HepG2 (cell line): Measurements from ENCODE around the gene RBPMS2. TPM values are rescaled to one million over a fixed set of nuclear protein-coding genes. Genes with fewer than 3 reads are reported as not detected.

Experiments used
- CHCHD3 ChIP-seq: sonication (generic); formaldehyde crosslinking; IDR thresholded peaks from 2 replicates; pipeline ENCODE4 v1.8.0; 2022; ENCODE audit warnings: mild to moderate bottlenecking, missing genetic modification reagents, moderate library complexity
- MIER3 ChIP-seq: IDR thresholded peaks from 2 replicates; pipeline ENCODE4 v1.6.1; 2016; ENCODE audit warnings: missing compliant biosample characterization, borderline replicate concordance
- NFRKB ChIP-seq: fragments of 450-650 bp; IDR thresholded peaks from 2 replicates; pipeline ENCODE4 v1.6.1; 2017
- PHF8 ChIP-seq: sonication (generic); formaldehyde crosslinking; IDR thresholded peaks from 2 replicates; pipeline ENCODE4 v1.5.0; 2020; ENCODE audit warnings: missing genetic modification reagents
- RORA ChIP-seq: sonication (generic); formaldehyde crosslinking; IDR thresholded peaks from 2 replicates; pipeline ENCODE4 v1.5.0; 2020; ENCODE audit warnings: mild to moderate bottlenecking, missing genetic modification reagents, moderate library complexity
- ZBTB21 ChIP-seq: sonication (generic); formaldehyde crosslinking; IDR thresholded peaks from 2 replicates; pipeline ENCODE4 v1.4.0; 2020; ENCODE audit warnings: missing genetic modification reagents
- ZMYM4 ChIP-seq: sonication (generic); formaldehyde crosslinking; IDR thresholded peaks from 2 replicates; pipeline ENCODE4 v1.8.1; 2023; ENCODE audit warnings: mild to moderate bottlenecking, missing genetic modification reagents
- ZNF264 ChIP-seq: sonication (generic); formaldehyde crosslinking; IDR thresholded peaks from 2 replicates; pipeline ENCODE4 v1.4.0; 2020; ENCODE audit warnings: missing genetic modification reagents
- ZNF282 ChIP-seq: fragments of 450-650 bp; IDR thresholded peaks from 2 replicates; pipeline ENCODE4 v1.6.1; 2018; ENCODE audit not compliant: partially characterized antibody
- ZNF331 ChIP-seq: sonication (generic); formaldehyde crosslinking; IDR thresholded peaks from 2 replicates; pipeline ENCODE4 v1.4.0; 2020; ENCODE audit warnings: missing genetic modification reagents
- ZNF768 ChIP-seq: sonication (generic); formaldehyde crosslinking; IDR thresholded peaks from 2 replicates; pipeline ENCODE4 v1.4.0; 2020; ENCODE audit warnings: missing genetic modification reagents
- ZNF782 ChIP-seq: sonication (generic); formaldehyde crosslinking; IDR thresholded peaks from 2 replicates; pipeline ENCODE4 v1.4.0; 2020; ENCODE audit warnings: missing genetic modification reagents, mild to moderate bottlenecking, borderline replicate concordance
- polyA plus RNA-seq, 8 experiments: library from polyadenylated mRNA; depleted of rRNA in 3 of 8; stranded (reverse) in 7 of 8; unstranded in 1 of 8; fragments of >200 nt; fragmentation: Illumina TruSeq in 4 of 8; extraction: Trizol in 4 of 8; gene quantifications; 2 replicates each; pipeline versions ENCODE4 v1.2.1 to v1.2.3, GENCODE V29; 2011 to 2016; ENCODE audit warnings: low read depth in 4 of 8, missing spikeins in 1 of 8, mixed read lengths in 1 of 8; ENCODE audit not compliant: insufficient read depth in 1 of 8
- total RNA-seq, 5 experiments: library from RNA; depleted of rRNA; stranded (reverse); fragments of >200 nt; fragmentation: Illumina TruSeq; extraction: Trizol; gene quantifications; 2 replicates each; pipeline ENCODE4 v1.2.3, GENCODE V29; 2016; ENCODE audit warnings: low read depth in 1 of 5
- TF ChIP-seq, protein P1 (sequence below): sonication (generic); formaldehyde crosslinking; IDR thresholded peaks from 2 replicates; pipeline ENCODE4 v1.4.0; 2020; ENCODE audit warnings: missing genetic modification reagents, borderline replicate concordance
- TF ChIP-seq, protein P2 (sequence below): sonication (generic); formaldehyde crosslinking; IDR thresholded peaks from 2 replicates; pipeline ENCODE4 v1.5.0; 2020; ENCODE audit warnings: mild to moderate bottlenecking, missing genetic modification reagents
- TF ChIP-seq, protein P3 (sequence below): sonication (generic); formaldehyde crosslinking; IDR thresholded peaks from 2 replicates; pipeline ENCODE4 v1.8.0; 2022; ENCODE audit warnings: missing genetic modification reagents, mild to moderate bottlenecking, borderline replicate concordance
- TF ChIP-seq, protein P4 (sequence below): IDR thresholded peaks from 2 replicates; pipeline ENCODE4 v1.6.1; 2016
- TF ChIP-seq, protein P5 (sequence below): sonication (generic); formaldehyde crosslinking; IDR thresholded peaks from 2 replicates; pipeline ENCODE4 v1.9.0; 2022; ENCODE audit warnings: low read depth, missing genetic modification reagents

The RBPMS2 gene
- total and polyA plus RNA-seq, 2 of the 13 experiments (the other 11 are each of a cell fraction or from before 2014, with no cell fraction given): 0.08 TPM; not detected in 1

DNA sequence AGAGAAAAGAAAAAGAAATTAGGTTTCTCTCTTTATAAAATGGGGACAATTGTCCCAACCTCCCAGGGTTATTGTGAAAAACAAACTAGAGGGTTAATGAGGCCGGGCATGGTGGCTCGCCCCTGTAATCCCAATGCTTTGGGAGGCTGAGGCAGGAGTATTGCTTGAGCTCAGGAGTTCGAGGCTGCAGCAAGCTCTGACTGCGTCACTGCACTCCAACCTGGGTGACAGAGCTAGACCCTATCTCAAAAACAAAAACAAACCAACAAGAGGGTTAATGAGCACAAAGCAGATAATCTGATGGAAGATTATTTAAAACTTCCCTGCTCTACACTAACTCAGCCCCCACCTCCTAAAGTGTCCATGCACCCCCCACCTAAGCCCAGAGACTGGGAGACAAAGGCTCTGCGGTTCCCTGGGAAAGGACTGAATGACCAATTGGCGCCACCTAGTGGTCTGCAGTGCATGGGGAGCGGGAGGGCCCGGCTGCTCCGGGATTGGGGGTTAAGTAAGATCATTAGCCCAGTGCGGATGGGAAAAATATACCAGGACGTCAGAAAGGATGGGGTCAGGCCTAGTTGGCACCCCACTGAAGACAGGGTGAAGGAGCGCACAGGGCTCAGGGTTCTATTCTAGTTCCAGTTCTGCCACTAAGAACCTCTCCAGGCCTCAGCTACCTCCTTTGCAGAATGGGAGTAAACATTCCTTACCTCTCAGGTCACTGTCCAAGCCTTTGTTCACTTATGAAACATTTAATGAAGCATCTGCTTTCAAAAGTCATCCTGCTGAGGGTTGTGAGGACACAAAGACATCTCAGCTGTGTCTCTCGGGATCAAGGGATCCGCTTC lies 34.5 kb upstream of the RBPMS2 start (continued):
- TF ChIP-seq, protein P1, sequence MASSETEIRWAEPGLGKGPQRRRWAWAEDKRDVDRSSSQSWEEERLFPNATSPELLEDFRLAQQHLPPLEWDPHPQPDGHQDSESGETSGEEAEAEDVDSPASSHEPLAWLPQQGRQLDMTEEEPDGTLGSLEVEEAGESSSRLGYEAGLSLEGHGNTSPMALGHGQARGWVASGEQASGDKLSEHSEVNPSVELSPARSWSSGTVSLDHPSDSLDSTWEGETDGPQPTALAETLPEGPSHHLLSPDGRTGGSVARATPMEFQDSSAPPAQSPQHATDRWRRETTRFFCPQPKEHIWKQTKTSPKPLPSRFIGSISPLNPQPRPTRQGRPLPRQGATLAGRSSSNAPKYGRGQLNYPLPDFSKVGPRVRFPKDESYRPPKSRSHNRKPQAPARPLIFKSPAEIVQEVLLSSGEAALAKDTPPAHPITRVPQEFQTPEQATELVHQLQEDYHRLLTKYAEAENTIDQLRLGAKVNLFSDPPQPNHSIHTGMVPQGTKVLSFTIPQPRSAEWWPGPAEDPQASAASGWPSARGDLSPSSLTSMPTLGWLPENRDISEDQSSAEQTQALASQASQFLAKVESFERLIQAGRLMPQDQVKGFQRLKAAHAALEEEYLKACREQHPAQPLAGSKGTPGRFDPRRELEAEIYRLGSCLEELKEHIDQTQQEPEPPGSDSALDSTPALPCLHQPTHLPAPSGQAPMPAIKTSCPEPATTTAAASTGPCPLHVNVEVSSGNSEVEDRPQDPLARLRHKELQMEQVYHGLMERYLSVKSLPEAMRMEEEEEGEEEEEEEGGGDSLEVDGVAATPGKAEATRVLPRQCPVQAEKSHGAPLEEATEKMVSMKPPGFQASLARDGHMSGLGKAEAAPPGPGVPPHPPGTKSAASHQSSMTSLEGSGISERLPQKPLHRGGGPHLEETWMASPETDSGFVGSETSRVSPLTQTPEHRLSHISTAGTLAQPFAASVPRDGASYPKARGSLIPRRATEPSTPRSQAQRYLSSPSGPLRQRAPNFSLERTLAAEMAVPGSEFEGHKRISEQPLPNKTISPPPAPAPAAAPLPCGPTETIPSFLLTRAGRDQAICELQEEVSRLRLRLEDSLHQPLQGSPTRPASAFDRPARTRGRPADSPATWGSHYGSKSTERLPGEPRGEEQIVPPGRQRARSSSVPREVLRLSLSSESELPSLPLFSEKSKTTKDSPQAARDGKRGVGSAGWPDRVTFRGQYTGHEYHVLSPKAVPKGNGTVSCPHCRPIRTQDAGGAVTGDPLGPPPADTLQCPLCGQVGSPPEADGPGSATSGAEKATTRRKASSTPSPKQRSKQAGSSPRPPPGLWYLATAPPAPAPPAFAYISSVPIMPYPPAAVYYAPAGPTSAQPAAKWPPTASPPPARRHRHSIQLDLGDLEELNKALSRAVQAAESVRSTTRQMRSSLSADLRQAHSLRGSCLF: no peak
- TF ChIP-seq, protein P2, sequence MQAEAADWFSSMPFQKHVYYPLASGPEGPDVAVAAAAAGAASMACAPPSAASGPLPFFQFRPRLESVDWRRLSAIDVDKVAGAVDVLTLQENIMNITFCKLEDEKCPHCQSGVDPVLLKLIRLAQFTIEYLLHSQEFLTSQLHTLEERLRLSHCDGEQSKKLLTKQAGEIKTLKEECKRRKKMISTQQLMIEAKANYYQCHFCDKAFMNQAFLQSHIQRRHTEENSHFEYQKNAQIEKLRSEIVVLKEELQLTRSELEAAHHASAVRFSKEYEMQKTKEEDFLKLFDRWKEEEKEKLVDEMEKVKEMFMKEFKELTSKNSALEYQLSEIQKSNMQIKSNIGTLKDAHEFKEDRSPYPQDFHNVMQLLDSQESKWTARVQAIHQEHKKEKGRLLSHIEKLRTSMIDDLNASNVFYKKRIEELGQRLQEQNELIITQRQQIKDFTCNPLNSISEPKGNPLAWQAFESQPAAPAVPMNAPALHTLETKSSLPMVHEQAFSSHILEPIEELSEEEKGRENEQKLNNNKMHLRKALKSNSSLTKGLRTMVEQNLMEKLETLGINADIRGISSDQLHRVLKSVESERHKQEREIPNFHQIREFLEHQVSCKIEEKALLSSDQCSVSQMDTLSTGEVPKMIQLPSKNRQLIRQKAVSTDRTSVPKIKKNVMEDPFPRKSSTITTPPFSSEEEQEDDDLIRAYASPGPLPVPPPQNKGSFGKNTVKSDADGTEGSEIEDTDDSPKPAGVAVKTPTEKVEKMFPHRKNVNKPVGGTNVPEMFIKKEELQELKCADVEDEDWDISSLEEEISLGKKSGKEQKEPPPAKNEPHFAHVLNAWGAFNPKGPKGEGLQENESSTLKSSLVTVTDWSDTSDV: no peak
- TF ChIP-seq MIER3 (CRISPR knock-in tag) (no peak), ZNF768 (CRISPR knock-in tag) (peak; percentile 33; the same call in 1 of the 2 replicates), CHCHD3 (CRISPR knock-in tag) (no peak), ZMYM4 (CRISPR knock-in tag) (0 out of 2 replicates have a peak, but pooled peaks have one; percentile 13), ZNF331 (CRISPR knock-in tag) (0 out of 2 replicates have a peak, but pooled peaks have one; percentile 27), ZNF782 (CRISPR knock-in tag) (no peak), PHF8 (CRISPR knock-in tag) (no peak), NFRKB (no peak), RORA (CRISPR knock-in tag) (no peak), ZNF264 (CRISPR knock-in tag) (no peak), ZNF282 (no peak), ZBTB21 (no peak)
- TF ChIP-seq, protein P3, sequence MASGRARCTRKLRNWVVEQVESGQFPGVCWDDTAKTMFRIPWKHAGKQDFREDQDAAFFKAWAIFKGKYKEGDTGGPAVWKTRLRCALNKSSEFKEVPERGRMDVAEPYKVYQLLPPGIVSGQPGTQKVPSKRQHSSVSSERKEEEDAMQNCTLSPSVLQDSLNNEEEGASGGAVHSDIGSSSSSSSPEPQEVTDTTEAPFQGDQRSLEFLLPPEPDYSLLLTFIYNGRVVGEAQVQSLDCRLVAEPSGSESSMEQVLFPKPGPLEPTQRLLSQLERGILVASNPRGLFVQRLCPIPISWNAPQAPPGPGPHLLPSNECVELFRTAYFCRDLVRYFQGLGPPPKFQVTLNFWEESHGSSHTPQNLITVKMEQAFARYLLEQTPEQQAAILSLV (CRISPR knock-in tag): peak; percentile 56; the same call in 1 of the 2 replicates
- TF ChIP-seq, protein P4, sequence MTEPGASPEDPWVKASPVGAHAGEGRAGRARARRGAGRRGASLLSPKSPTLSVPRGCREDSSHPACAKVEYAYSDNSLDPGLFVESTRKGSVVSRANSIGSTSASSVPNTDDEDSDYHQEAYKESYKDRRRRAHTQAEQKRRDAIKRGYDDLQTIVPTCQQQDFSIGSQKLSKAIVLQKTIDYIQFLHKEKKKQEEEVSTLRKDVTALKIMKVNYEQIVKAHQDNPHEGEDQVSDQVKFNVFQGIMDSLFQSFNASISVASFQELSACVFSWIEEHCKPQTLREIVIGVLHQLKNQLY (CRISPR knock-in tag): no peak
- TF ChIP-seq, protein P5, sequence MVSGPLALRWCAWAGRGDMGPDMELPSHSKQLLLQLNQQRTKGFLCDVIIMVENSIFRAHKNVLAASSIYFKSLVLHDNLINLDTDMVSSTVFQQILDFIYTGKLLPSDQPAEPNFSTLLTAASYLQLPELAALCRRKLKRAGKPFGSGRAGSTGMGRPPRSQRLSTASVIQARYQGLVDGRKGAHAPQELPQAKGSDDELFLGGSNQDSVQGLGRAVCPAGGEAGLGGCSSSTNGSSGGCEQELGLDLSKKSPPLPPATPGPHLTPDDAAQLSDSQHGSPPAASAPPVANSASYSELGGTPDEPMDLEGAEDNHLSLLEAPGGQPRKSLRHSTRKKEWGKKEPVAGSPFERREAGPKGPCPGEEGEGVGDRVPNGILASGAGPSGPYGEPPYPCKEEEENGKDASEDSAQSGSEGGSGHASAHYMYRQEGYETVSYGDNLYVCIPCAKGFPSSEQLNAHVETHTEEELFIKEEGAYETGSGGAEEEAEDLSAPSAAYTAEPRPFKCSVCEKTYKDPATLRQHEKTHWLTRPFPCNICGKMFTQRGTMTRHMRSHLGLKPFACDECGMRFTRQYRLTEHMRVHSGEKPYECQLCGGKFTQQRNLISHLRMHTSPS: no peak
